ENCODE measurements around the gene GRK4. TPM values are rescaled to one million over a fixed set of nuclear protein-coding genes. Genes with fewer than 3 reads are reported as not detected.

Gene GRK4
- total and polyA plus RNA-seq, 10 of the 15 experiments (the other 5 are each of a cell fraction or from before 2014, with no cell fraction given), result 1.1 to 4.0 (median 2.5) TPM

DNA sequence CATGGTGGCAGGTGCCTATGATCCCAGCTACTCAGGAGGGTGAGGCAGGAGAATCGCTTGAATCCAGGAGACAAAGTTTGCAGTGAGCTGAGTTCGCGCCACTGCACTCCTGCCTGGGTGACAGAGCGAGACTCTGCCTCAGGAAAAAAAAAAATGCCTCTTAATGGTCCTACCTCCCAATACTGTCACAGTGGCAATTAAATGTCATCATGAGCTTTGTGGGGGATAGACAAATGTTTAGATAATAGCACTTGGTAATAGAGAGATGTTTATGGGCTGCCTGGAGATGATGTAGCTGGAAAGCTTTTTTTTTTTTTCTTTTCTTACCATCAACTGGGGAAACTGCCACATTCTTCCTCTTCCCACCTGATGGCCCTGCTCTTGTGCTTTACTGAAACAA, 33.0 kb downstream of the GRK4 start:
- SMC1A ChIA-PET (ENCODE audit: uncharacterized antibody, unreplicated experiment), result interaction anchor here (0.7 kb wide), 1 partner anchor 18 kb away, joined by 3 read pairs; no protein-coding TSS in a partner anchor
- BruUV-seq (replicated peaks), result no TSS peak
- no peak overlapping the region for H3K4me2 ChIP-seq (ENCODE audit: control insufficient read depth, insufficient read depth)
- H3K4me3 ChIP-seq, result no peak overlapping the region
- POLR2A ChIA-PET, result no interaction called here
- TF ChIP-seq, protein P1, sequence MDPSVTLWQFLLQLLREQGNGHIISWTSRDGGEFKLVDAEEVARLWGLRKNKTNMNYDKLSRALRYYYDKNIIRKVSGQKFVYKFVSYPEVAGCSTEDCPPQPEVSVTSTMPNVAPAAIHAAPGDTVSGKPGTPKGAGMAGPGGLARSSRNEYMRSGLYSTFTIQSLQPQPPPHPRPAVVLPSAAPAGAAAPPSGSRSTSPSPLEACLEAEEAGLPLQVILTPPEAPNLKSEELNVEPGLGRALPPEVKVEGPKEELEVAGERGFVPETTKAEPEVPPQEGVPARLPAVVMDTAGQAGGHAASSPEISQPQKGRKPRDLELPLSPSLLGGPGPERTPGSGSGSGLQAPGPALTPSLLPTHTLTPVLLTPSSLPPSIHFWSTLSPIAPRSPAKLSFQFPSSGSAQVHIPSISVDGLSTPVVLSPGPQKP (IDR thresholded peaks at IDR 0.05; ENCODE audit: low read depth, low read length), result no peak
- TF ChIP-seq IKZF1 (conservative IDR thresholded peaks at IDR 0.05) (no peak), STAT1 (conservative IDR thresholded peaks at IDR 0.05) (no peak), NR2C1 (IDR thresholded peaks at IDR 0.05) (no peak), EZH2 (IDR thresholded peaks at IDR 0.05; ENCODE audit: borderline replicate concordance, control insufficient read depth, low read depth, low read length) (no peak), RAD51 (IDR thresholded peaks at IDR 0.05) (no peak), CHD4 (IDR thresholded peaks at IDR 0.05) (no peak), MTA2 (IDR thresholded peaks at IDR 0.05; ENCODE audit: low read depth) (no peak), SMARCA5 (IDR thresholded peaks at IDR 0.05) (no peak), GATAD2B (conservative IDR thresholded peaks at IDR 0.05; ENCODE audit: low read depth) (no peak), HDAC2 (IDR thresholded peaks at IDR 0.05) (no peak), SIN3A (IDR thresholded peaks at IDR 0.05; ENCODE audit: low read depth, low read length) (no peak), TARDBP (IDR thresholded peaks at IDR 0.05; ENCODE audit: borderline replicate concordance) (no peak), FOS (IDR thresholded peaks at IDR 0.05; ENCODE audit: borderline replicate concordance, extremely low read depth, insufficient read length) (no peak), ETV6 (conservative IDR thresholded peaks at IDR 0.05 in 1 of 2, IDR thresholded peaks at IDR 0.05 in 1 of 2; ENCODE audit: borderline replicate concordance in 1 of 2, low read depth in 1 of 2) (no peak)
- TF ChIP-seq, protein P2, sequence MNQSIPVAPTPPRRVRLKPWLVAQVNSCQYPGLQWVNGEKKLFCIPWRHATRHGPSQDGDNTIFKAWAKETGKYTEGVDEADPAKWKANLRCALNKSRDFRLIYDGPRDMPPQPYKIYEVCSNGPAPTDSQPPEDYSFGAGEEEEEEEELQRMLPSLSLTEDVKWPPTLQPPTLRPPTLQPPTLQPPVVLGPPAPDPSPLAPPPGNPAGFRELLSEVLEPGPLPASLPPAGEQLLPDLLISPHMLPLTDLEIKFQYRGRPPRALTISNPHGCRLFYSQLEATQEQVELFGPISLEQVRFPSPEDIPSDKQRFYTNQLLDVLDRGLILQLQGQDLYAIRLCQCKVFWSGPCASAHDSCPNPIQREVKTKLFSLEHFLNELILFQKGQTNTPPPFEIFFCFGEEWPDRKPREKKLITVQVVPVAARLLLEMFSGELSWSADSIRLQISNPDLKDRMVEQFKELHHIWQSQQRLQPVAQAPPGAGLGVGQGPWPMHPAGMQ (IDR thresholded peaks at IDR 0.05; ENCODE audit: borderline replicate concordance), result no peak
- TF ChIP-seq, protein P3, sequence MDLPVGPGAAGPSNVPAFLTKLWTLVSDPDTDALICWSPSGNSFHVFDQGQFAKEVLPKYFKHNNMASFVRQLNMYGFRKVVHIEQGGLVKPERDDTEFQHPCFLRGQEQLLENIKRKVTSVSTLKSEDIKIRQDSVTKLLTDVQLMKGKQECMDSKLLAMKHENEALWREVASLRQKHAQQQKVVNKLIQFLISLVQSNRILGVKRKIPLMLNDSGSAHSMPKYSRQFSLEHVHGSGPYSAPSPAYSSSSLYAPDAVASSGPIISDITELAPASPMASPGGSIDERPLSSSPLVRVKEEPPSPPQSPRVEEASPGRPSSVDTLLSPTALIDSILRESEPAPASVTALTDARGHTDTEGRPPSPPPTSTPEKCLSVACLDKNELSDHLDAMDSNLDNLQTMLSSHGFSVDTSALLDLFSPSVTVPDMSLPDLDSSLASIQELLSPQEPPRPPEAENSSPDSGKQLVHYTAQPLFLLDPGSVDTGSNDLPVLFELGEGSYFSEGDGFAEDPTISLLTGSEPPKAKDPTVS (IDR thresholded peaks at IDR 0.05; ENCODE audit: low read depth, low read length), result no peak
- TF ChIP-seq, protein P4, sequence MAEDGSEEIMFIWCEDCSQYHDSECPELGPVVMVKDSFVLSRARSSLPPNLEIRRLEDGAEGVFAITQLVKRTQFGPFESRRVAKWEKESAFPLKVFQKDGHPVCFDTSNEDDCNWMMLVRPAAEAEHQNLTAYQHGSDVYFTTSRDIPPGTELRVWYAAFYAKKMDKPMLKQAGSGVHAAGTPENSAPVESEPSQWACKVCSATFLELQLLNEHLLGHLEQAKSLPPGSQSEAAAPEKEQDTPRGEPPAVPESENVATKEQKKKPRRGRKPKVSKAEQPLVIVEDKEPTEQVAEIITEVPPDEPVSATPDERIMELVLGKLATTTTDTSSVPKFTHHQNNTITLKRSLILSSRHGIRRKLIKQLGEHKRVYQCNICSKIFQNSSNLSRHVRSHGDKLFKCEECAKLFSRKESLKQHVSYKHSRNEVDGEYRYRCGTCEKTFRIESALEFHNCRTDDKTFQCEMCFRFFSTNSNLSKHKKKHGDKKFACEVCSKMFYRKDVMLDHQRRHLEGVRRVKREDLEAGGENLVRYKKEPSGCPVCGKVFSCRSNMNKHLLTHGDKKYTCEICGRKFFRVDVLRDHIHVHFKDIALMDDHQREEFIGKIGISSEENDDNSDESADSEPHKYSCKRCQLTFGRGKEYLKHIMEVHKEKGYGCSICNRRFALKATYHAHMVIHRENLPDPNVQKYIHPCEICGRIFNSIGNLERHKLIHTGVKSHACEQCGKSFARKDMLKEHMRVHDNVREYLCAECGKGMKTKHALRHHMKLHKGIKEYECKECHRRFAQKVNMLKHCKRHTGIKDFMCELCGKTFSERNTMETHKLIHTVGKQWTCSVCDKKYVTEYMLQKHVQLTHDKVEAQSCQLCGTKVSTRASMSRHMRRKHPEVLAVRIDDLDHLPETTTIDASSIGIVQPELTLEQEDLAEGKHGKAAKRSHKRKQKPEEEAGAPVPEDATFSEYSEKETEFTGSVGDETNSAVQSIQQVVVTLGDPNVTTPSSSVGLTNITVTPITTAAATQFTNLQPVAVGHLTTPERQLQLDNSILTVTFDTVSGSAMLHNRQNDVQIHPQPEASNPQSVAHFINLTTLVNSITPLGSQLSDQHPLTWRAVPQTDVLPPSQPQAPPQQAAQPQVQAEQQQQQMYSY (CRISPR knock-in tag; IDR thresholded peaks at IDR 0.05), result no peak
- no peak overlapping the region for H3K9ac ChIP-seq (ENCODE audit: control insufficient read depth, insufficient read depth, low read length)
- intact Hi-C loops (cut with micrococcal nuclease; ENCODE audit: unreplicated experiment), result no loop called here
- in situ Hi-C loops (cut with MboI), result no loop called here
- no peaks in the 10 kb centered on the region for H3K4me1 ChIP-seq (ENCODE audit: control insufficient read depth, insufficient read depth, low read length)
- DNase-seq (ENCODE audit: low read depth, low spot score) (no peak), FAIRE-seq (no peak), ATAC-seq (no peak)
- H2AFZ ChIP-seq (ENCODE audit: control insufficient read depth, low read depth, low read length), result no peak overlapping the region
- H4K20me1 ChIP-seq (ENCODE audit: control insufficient read depth, insufficient read depth), result no peaks in the 10 kb centered on the region
- H3K27me3 ChIP-seq (replicated peaks in 1 of 2; ENCODE audit: control insufficient read depth in 2 of 2, insufficient read depth in 2 of 2, low read length in 1 of 2), result no peaks in the 10 kb centered on the region; a peak in 1 of 4 replicates
- H3K79me2 ChIP-seq (ENCODE audit: control insufficient read depth, insufficient read depth, low read length), result no peaks in the 10 kb centered on the region
- 90% methylated on average over 4 of the region's 4 CpGs for WGBS (ENCODE audit: insufficient coverage, insufficient replicate concordance, low lambda C conversion rate, missing lambda C conversion rate)
- RAD21 ChIA-PET (ENCODE audit: unreplicated experiment), result no interaction called here
- H3K27ac ChIP-seq (ENCODE audit: control insufficient read depth, insufficient read depth), result no peak overlapping the region
- no peaks in the 10 kb centered on the region for H3K36me3 ChIP-seq (ENCODE audit: control insufficient read depth in 2 of 2, insufficient read depth in 2 of 2, low read length in 1 of 2)
- CTCF ChIA-PET, result interaction anchor here (0.7 to 1.4 kb wide), 2 partner anchors 18 to 30 kb away, joined by 4 to 5 read pairs; no protein-coding TSS in a partner anchor
- H3K9me3 ChIP-seq (replicated peaks; ENCODE audit: control insufficient read depth, insufficient read depth, low read length), result no peaks in the 10 kb centered on the region
